Measurements from ENCODE around the gene RPH3AL.

Gene RPH3AL, protein sequence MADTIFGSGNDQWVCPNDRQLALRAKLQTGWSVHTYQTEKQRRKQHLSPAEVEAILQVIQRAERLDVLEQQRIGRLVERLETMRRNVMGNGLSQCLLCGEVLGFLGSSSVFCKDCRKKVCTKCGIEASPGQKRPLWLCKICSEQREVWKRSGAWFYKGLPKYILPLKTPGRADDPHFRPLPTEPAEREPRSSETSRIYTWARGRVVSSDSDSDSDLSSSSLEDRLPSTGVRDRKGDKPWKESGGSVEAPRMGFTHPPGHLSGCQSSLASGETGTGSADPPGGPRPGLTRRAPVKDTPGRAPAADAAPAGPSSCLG

DNA sequence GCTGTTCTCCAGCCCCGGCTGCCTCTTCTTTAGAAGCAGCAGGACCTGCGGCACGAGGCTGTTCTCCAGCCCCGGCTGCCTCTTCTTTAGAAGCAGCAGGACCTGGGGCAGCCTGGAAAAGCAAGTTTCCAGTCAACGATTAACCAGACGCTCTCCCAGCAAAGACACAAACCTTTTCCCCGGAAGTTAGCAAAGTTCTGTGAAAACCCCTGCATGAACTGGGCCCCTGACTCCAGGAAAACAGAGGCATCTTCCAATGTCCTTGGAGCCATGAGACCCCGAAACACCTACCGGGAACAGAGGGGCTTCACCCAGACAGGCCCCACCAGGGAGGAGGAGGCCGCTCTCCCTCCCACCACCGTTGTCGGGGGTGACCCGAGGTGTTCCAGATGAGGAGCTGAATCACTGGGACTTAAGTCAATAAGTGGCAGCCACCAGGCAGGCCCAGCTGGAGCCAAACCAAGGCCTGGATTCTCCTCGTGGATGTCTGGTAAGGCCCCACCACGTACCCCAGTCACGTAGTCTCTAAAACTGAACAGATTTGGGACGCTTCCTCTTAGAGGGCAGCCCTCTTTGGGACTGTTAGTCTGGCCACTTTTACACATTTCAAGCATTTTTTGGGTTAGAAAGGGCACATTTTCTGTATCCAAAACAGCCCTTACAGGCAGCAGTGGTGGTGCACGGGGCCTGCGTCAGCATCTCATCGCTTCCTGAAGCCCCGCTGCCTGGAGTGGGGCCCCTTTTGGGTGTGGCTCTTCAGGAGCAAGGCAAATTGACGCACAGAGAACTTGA lies at the start of gene RPH3AL:
TSS of gene RPH3AL (minus strand) at position 387 of the 792 bp plus-strand sequence. CDS start 25,264 bp downstream, outside the sequence.
- Histone ChIP-seq H3K27ac (peak within 1 kb of the TSS in 20 of 21 experiments; percentile 3 to 87 (median 66)), H3K4me3 (no peak within 1 kb of the TSS)

DNA sequence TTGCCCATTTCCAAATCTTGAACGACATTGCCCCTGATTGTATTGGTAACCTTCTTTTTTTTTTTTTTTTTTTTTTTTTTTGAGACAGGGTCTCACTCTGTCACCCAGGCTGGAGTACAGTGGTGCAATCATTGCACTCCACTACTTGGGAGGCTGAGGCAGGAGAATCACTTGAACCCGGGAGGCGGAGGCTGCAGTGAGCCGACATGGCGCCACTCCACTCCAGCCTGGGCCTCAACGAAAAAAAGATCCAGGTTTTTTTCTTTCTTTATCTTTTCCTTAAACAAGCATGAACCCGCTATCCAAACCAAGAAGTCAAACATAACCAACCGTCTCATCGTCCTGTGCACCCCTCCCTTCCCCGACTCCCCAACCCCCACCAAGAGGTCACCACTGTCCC lies 47.6 kb upstream of the RPH3AL start:
- Histone ChIP-seq H3K4me3 (no peak overlapping the region), H3K27ac (no peak overlapping the region)

DNA sequence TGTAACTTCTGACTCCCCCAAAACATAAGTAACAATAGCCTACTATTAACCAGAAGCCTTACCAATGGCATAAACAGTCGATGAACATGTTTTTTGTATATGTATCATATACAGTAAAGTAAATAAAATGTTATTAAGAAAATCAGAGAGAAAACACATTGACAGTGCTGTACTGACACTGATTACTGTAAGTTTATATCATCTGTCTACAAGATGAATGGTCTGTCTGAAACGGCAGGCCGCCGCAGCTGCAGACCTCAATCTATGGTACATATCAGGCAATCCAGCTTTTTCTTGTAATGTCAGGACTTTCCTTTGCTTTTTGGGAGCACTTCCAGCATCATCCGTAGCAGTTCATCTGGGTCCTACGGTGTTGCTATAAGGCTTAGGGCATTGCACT lies 44.2 kb upstream of the RPH3AL start:
- no peak overlapping the region for H3K27ac ChIP-seq

DNA sequence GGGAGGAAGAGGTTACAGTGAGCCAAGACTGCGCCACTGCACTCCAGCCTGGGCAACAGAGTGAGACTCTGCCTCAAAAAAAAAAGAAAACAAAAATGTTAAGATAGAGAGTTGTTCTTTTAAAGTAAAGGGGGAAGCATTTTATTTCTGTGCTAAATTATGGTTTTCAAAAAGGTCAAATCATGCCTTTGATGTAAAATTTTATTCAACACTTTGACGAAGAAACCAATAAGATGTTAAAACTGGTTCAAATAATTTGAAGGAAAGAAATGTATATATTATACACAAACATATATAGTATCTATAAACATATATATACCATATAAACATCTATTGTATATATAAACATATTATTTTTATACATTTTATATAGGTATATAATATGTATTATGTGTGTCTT lies 43.4 kb upstream of the RPH3AL start:
- Histone ChIP-seq H3K27ac (no peak overlapping the region), H3K4me3 (no peak overlapping the region)

More for the DNA sequence above, 44.2 kb upstream of the RPH3AL start:
- no peak overlapping the region for H3K4me3 ChIP-seq

DNA sequence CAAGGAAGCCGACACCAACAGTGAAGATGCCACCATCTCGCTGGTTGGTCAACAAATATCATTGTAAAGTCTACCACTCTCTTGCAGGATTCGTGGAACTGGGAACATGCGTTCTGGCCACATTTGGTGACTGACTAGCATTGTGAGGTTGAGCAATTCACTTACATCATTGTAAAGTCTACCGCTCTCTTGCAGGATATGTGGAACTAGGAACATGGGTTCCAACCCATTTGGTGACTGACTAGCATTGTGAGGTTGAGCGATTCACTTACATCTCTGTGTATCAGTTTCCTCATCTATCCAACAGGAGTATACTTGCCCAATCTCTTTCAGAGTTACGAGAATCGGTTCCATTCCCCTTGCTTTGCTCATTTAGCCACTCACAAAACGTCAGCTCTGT lies 42.6 kb upstream of the RPH3AL start:
- no peak overlapping the region for H3K4me3 ChIP-seq
- H3K27ac ChIP-seq, result no peak overlapping the region

DNA sequence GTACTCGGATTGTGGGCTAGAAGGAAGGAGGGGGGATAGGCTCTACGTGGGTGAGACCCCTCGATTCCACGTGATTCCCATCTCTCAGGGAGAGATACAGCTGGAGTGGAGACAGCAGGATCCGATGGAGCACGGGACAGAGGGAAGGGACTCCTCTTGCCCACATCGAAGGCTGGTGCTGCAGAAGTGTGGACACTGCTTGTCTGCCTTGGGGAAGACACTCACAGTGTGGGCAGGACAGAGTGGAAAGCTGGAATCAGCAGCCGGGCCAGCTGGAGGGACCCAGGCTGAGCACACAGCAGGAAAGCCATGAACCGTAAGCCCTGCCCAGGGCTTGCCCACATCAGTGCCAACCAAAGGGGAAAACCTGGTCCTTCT lies 42.1 kb upstream of the RPH3AL start:
- H3K27ac ChIP-seq, result peak overlapping the region in 3 of 21 experiments; percentile 20 to 67 (median 52)

DNA sequence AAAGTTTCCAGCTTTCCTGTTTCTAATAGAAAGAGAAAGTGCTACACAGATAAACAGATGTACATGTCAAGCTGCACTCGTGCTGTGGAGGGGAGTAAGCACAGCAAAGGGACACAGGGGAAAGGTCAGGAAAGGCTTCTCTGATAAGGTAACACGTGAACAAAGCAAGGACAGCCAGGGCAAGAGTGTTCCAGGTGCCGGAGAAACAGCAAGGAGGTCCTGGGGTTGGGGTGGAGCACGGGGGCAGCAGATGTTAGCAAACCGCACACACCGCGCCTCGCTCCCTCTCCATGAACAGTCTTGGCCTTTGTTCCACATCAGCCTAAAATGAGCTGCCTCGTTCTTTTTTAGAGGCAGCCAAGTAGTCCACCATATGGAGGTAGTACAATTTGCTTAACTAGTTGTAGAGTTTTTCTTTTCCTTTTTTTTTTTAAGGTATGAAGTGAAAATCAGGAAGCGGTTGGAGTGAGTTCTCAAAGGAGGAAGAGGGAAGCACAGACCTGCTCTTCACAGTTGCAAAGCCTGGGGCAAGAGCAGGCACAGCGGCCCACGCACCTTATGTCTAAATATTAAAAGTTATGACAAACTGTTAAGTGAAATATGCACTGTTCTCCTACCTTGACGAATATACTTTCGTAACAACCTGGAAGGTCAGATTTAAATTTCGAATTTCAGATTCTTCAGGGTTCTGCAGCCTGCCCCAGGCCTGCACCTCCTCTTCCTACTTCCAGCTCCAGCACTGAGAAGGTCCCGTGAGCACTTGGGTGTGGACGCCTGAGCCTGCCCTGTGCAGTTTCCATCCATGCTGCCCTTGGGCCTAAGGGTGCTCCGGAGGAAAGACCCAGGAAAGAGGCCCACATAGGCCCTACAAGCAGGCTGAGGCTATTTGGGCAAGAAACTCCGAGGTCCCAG lies 41.5 kb upstream of the RPH3AL start:
- H3K4me3 ChIP-seq, result no peak overlapping the region
- H3K27ac ChIP-seq, result peak overlapping the region in 4 of 21 experiments; percentile 21 to 67 (median 39)

More for the DNA sequence above, 42.1 kb upstream of the RPH3AL start:
- no peak overlapping the region for H3K4me3 ChIP-seq

DNA sequence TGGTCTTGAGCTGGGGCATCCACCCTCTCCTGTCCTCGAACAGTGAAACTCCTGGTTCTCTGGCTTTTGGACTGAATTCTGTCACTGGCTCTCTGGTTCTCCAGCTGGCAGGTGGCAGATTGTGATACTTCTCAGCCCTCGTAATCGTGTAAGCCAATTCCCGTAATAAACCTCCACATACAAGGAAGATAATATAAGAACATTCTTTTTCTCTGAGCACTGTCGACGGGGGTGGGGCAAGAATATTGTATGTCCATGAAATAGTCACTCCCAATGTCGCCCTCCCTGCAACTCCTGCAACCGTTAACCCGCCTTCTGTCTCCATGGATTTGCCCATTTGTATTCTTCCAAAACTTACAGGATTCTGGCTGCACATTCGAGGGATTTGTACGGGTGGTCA lies 39.2 kb upstream of the RPH3AL start:
- no peak overlapping the region for H3K4me3 ChIP-seq
- H3K27ac ChIP-seq, result no peak overlapping the region

DNA sequence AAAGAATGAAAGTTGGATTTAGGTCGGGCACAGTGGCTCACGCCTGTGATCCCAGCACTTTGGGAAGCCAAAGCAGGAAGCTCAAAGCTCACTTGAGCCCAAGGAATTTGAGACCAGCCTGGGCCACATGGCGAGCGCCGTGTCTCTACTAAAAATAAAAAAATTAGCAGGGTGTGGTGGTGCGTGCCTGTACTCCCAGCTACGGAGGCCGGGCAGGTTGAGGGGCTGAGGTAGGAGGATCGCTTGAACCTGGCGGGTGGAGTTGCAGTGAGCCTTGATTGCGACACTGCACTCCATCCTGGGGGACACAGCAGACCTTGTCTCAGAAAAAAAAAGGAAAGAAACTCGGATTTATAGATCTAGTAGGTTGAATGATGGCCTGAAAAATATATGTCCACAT lies 37.4 kb upstream of the RPH3AL start:
- Histone ChIP-seq H3K4me3 (no peak overlapping the region), H3K27ac (no peak overlapping the region)

DNA sequence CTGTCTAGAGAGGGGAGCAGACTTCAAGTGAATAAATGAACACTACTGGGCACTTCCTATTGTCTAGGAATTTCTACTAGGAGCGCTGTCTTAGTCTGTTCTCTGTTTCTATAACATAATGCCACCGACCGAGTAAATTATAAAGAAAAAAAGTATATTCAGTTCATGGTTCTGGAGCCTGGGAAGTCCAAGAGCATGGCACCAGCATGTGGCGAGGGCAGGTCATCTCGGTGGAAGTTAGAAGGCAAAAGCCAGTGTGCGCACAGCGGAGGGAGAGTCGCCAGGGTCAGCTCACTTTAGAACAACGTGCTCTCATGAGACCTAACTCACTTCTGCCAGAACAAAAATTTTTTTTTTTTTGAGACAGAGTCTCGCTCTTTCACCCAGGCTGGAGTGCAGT lies 35.5 kb upstream of the RPH3AL start:
- Histone ChIP-seq H3K4me3 (no peak overlapping the region), H3K27ac (no peak overlapping the region)

DNA sequence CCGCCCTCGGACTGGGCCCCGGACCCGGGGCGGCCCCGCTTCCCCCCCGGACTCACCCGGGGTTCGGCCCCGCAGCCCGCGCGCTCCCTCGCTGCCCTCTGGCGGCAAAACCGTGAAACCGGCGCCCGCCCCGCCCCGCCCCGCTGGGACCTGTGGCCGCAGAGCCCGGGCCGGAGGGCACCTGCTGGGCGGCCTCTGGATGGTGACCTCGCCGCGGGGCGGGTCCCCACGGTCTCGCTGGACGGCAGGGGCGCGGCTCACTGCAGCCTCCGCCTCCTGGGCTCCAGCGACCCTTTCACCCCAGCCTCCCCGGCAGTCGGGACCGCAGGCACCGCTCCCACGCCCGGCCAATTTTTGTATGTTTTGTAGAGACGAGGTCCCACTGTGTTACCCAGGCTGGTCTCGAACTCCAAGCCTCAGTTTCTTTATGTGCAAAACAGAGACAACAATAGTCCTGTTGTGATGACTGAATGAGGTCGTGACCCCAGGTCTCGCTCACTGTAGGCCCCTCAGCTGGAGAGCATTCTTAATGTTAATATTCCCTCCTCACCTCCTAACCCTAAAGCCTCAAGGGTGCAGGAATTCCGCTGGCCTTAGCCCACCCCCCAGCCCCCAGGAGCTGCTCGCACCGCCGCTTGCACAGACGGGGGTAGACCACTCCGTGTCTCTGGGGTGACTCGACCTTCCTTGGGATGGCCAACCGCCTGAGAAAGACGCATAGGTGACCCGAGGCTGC lies 33.7 kb upstream of the RPH3AL start:
- Histone ChIP-seq H3K27ac (peak overlapping the region in 12 of 21 experiments; percentile 58 to 88 (median 78)), H3K4me3 (peak overlapping the region; percentile 37 to 64 (median 45))

DNA sequence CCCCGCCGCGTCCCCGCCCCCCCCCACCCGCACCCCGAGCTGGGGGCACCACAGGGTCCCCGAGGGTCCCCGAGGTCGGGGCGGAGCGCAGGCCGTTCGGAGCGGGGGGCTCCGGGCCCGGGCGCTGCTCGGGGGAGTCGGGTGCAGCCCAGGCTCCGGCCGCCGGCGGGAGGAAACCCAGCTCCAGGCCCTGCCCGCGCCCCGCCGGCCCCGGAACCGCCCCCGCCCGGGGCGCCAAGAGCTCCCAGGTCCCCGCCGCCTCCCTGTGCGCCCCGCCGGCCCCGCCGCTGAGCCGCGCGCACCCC lies 33.2 kb upstream of the RPH3AL start:
- Histone ChIP-seq H3K4me3 (peak overlapping the region; percentile 37 to 64 (median 45)), H3K27ac (peak overlapping the region in 20 of 21 experiments; percentile 3 to 88 (median 74))

DNA sequence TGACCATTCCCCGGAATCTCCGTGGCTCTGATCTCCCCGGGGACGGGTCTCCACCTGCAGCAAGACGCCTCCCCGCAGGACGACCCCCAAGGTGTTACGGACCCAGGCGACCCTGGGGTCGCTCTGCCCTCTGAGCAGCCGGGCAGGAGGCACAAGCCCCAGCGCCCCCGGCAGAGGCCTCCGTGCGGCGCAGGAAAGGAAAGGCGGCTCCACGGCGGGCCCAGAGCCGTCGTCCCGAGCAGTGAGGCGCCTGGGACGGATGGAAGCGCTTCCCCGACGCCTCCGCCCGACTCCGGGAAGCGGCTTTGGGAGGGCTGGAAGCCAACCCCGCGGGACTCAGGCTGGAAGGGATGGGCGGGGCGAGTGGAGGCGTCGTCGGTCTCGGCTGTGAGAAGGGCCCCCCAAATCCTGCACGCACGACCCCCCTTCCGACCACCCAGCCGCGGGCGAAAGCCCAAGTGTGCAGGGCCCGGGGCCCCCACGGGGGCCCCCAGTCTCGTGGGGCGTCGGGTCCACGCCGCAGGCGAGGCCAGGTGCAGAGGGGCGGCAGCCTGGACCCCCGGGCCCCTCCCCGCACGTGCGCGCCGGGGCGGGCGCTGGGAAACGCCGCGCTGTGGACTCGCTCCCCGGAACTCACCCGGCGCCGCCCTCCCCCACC lies 32.7 kb upstream of the RPH3AL start:
- Histone ChIP-seq H3K4me3 (peak overlapping the region; percentile 37 to 64 (median 45)), H3K27ac (peak overlapping the region in 20 of 21 experiments; percentile 3 to 88 (median 74))

DNA sequence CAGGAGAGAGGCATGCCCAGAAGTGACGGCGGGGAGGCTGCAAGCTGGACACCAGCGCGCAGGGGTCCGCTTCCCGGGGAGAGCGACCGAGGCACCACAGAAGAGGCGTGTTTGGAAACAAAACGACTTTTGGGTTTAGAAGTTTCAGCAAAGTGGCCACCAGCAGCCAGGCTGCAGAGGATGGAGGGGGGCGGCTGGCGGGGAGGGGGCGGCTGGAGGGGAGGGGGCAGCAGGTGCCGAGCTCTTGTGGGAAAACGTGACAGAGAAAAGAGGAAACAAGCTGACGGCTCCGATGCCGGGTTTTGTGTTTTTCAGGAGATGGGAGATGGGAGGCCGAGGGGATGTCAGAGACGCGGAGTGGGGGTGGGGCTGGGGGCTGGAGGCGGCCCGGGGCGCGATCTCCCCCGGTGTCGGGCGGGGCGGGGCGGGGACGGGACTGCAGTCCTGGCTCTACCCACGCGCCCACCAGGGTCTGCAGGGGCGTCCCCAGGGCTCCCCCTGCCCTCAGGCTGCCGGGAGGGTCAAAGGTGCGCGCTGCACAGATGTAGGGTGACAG lies 32.1 kb upstream of the RPH3AL start:
- Histone ChIP-seq H3K27ac (peak overlapping the region in 18 of 21 experiments; percentile 3 to 88 (median 74)), H3K4me3 (peak overlapping the region in 5 of 7 experiments; percentile 37 to 64 (median 45))

DNA sequence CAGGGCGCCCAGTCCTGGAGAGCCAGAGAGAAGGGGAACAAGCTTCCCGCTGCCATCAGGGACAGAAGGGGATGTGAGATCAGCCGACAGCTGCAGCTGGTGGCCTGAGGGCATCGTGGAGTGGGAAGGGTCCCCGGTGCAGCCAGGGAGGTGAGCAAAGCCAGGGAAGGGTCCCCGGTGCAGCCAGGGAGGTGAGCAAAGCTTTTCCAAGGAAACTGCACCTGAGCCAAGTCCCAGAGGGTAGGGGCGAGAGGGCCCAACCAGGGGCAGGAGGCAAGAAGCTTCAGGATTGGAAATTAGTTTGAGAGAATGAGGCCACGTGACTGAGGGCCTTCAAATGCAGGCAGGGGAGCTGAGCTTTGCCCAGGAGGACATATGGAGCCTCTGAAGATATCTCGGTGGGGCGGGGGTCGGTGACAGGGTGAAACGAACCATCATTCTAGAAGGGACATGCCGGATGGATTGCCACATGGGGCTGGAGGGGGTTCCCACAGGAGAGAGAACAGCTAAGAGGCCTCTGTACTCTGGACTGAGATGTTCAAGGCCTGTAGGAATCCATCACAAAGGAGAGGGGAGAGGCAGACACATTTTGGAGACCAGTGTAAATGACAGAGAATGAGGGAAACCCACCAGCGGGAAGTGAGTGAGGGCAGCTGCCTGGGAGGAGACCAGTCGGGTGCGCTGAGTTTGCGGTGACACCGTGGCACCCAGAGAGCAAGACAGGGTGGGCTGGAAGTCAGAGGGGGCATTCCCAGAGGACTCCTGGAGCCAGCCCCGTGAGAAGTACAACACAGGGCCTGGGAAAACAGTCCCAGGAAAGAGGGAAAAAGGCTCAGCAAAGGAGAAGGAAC lies 31.4 kb upstream of the RPH3AL start:
- Histone ChIP-seq H3K4me3 (no peak overlapping the region), H3K27ac (peak overlapping the region in 1 of 21 experiments; percentile 39)

DNA sequence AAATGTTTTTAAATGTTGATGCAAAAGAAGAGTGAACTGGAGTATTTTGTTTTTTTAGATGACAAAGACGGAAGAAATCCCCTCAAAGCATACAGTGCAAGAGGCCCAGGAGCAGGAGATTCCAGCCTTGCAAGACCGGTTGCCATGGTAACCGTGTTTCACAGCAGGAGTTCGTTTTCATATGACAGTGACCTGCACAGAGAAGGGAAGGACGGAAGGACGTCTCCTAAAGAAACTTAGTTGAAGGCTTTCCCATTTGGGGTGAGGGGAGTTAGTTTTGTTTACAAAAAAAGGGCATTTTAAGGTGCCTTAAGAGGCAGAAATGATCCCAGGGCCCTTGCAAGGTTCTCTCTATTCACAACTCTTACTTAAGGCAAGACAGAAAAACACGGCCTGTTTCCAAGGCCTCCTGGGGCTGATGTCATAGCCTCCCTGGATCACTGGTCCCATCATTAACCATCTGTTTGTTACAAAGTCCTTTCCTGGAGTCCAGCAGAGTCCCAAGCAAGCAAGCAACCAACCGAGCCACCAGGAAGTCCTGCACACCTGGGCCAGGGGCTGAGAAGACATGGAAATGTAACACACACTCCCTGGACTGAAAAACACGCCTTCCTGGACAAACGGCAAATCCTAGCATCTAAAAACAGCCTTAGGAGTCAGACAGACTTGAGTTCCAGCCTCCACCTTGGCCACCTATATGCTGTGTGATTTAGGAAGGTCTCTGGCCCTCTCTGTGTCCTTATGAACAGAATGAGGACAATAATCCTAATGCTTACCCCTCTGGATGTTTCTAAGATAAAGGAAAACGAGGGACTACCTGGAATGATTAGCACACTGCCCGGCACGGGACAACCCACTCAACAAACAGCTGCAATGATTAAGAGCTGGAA lies 30.3 kb upstream of the RPH3AL start:
- Histone ChIP-seq H3K4me3 (no peak overlapping the region), H3K27ac (no peak overlapping the region)
